ENCODE results near the gene TMPRSS11D.

The TMPRSS11D gene, protein sequence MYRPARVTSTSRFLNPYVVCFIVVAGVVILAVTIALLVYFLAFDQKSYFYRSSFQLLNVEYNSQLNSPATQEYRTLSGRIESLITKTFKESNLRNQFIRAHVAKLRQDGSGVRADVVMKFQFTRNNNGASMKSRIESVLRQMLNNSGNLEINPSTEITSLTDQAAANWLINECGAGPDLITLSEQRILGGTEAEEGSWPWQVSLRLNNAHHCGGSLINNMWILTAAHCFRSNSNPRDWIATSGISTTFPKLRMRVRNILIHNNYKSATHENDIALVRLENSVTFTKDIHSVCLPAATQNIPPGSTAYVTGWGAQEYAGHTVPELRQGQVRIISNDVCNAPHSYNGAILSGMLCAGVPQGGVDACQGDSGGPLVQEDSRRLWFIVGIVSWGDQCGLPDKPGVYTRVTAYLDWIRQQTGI

DNA sequence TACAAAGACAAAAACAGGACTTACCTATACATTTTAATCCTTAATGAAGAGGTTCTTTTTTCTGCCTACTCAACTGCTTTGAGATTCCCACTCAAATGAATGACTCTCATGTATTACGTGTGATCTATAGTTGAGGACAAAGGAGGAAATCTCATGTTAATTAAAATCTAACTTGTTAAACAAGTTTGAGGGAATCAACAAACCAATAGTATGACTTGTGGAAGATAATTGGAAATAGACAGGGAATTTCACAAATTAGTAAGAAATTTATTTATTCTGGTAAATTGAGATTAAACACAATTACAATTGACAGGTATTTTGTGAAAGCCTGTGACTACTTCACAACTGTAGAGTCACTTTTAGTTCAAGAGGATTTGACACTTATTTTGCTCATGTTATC, at the start of gene TMPRSS11D:
TSS of gene TMPRSS11D (minus strand) at position 101 of the 400 bp plus-strand sequence. CDS start at position 32, 69 bp downstream.
- no peak for DNase-seq

DNA sequence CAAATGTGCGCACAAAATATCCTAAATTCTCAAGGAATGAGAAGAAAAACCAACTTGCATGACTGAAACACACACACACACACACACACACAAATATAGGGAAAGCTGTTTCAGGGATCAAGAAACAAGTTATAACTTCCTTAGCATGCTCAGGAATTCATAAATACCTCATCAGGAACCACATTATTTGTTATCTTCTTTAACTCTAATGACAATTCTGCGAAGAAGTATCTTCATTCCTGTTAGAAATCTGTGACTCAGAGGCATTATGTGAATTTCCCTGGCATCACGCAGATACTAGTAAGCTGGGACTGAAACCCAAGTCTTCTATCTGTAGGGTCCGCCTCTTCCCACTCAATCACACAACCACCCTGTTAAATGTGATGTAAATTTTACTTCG, 49.2 kb upstream of the TMPRSS11D start:
- no peak for DNase-seq

DNA sequence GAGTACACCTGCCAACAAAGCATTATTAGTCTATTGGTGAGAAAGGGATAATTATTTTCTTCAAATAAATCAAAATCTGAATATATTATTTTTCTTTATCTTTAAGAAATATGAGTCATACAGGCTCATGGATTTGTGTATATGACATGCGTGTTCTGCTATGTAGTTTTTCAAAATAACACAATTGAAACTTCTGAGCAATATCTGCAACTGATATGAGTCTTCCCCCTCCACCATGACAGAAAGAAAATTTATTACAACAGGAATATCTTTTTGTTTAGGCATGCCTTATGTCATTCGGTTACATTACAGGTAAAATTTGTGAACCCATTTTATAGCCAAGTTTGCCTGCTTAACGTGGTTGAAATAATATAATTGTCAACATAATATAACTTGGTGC, 47.5 kb upstream of the TMPRSS11D start:
- DNase-seq, result no peak

DNA sequence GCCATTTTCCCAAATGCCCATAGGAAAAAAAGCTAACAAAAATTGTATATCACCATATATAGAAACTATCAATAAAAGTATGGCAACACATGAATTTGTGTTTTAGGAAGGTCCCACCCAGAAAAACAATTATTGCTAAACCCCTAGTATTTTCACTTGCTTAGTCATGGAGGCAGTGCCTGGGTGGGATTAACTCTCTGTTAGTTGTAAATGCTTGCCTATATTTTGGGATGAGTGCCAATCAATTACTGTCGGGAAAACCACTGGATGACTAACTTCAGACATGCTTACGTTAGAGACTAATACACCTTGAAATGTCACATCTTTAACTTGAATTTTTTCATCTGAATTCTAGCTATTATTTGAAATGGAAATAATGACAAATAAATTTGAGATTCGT, 45.6 kb upstream of the TMPRSS11D start:
- no peak for DNase-seq

DNA sequence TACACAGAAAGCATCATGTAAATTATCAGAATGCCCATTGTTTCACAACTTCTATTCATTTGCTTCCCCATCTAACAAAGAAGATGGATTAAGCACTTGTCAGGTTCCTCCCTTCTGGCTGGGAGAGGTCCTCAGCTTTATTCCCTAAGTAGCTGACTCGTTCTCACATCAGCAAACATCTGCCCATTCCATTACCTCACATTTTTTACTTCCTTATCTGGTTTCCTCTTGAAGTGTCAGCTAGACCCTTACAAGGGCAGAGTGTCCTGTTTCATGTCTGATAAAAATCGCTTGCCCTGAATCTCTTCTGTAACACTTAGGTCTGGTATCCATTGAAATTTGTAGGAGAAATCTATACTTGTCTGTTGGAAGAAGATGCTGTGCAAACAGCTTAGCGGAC, 44.7 kb upstream of the TMPRSS11D start:
- no peak for DNase-seq

DNA sequence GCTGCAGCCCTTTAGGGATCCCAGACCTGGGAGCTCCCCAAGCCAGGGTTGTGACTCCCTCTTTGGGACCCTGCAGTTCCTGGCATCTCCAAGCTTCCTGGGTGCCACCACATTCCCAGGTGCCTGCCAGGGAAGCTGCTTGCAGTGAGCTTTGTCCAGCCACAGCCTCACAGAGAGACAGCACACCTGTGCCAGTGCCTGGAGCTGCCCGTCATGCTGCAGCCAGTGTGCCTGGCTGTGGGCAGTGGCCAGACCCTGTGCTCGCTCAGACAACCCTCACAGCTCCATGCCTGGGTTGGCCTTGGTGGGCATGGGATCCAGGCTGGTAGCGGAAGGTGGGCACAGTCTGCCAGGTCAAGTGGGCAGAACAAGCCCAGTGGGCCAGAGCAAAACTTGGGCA, 43.4 kb upstream of the TMPRSS11D start:
- DNase-seq, result no peak

DNA sequence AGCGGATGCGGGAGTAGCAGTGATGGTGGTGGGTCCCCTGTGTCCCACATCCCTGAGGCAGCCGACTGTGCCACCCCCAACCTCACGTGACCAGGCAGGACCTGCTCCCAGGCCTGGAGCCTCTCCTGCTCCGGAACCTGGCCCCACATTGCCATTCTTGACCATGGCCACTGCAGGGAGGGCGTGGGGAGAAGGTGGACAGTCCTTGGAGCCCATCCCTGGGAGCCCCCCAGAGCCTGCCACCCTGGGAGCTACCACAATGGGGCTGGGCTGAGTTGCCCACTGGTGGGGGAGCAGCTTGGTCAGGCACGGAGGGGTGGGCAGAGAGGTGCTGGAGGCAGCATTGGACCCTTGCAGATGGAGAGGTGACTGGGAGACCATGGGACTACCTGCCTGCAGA, 42.7 kb upstream of the TMPRSS11D start:
- no peak for DNase-seq

DNA sequence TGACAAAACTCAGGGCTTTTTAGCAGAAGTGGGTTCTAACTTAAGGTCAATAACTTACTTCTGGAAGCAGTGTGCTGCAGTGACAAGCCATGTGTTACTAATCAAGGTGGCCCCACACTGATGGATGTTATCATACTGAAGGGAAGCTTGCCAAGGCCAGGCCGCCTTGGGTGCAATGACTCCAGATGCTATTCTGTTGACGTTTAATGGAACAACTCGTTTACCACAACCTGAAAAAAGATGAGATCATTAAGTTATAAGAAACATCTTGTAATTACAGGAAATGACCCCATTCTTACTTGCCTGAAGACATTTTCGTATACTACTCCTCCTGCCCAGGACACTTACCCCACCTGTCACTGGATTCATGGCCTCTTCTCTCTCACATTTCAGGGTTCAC, 38.9 kb upstream of the TMPRSS11D start:
- DNase-seq, result no peak

DNA sequence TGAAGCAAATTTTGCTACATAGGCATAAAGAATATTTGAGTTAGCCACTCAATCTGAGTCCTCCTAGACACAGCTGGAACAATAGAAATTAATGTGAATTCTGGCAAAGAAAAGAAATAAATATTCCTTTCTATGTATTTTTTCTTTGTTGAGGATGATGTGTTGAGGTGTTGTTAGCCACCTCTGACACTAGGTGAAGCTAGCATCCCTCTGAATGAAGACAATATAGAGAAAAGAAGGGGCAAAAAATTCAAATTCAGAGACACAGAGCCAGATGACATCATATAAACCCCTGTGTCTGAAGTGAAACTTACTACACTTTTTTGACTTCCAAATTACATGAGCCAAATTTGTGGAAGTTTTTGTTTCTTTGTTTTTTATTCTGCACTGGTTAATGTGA, 34.6 kb upstream of the TMPRSS11D start:
- DNase-seq, result no peak

DNA sequence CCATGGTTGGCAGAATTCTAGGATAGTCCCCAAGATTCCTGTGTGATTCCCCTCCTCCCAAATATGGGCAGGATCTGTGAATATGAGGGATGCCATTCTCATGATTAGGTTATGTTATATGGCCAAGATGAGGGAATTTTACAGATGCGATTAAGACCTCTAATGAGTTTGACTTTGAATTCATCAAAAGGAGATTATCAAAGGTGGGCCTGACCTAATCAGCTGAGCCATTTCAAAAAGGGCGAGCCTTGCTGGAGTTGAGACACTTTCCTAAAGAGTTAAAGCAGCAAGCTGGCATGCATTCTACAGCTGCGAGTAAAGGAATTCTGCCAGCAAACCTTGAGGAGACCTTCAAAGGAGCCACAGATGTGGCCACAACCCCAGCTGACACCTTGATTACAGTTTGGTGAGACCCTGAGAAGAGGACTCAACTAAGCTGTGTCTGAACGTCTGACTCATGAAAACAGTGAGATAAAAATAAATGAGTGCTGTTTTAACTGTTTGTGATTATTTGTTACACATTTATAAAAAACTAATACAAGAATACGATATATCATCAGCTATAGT, 31.7 kb upstream of the TMPRSS11D start:
- no peak for DNase-seq

DNA sequence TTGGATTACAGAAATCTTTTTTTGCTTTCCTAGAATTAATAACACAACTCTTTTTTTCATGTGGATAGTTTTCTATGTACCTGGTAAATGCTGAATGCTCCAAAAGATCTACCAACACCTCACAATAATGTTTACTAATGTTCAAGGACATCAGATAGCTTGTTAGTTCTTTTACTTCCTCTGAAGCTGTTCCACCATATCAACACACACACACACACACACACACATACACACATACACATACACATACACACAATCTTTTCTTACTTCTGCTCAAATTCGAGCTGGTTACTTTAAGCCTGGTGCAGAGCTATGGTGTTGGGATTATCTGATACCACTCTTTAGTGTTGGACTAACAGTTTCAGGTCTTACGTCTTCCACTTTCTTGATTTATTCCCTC, 28.3 kb upstream of the TMPRSS11D start:
- DNase-seq, result no peak

DNA sequence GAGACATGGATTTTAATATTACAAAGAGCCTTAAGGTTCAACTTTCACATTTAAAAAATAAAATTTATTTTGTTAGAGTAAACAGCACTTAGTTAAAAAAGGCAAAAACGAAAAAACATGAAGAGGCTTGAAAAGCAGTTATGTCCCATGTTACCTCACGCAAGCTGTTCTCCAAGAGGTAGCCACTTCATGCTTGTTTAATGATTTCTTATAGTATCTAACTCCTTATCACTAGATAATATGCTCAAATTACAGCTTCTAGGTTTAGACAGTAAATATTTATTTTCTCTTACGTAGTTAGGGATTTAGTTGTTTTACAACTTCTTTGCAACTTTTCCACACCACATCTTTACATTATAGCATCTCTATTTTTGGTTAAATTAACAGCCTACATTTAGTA, 27.8 kb upstream of the TMPRSS11D start:
- no peak for DNase-seq

DNA sequence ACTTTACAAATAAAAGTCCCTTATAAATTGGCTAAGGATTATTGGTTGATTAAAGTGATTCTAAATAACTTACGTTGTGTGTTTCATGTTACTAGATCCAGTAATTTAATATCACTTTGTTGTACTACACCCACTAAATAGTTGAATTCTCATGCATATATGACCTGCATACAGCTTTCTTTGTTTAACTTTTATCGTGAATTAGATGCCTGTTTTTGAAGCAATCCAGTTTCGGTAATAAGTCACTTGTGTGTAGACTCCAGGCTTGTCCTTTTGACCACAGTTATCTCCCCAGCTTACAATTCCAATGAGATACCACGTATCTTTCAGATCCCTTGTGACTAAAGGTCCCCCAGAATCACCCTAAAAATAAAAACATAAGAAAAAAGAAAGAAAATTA, 27.3 kb upstream of the TMPRSS11D start:
- no peak for DNase-seq

DNA sequence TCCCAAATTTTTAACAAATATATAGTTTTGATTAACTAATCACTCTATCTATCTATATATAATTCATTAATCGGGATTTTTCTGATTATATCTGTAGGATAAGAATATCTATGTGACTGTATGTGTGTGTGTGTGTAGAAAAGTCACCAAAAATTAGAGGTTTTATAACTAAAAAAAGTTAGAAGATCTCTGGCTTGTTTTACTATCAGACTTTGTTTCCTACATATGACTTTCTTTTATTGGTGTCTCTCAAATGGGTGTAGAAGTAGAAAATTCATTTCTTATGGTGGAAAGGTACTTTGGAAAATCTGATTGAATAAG, 26.7 kb upstream of the TMPRSS11D start:
- no peak for DNase-seq

DNA sequence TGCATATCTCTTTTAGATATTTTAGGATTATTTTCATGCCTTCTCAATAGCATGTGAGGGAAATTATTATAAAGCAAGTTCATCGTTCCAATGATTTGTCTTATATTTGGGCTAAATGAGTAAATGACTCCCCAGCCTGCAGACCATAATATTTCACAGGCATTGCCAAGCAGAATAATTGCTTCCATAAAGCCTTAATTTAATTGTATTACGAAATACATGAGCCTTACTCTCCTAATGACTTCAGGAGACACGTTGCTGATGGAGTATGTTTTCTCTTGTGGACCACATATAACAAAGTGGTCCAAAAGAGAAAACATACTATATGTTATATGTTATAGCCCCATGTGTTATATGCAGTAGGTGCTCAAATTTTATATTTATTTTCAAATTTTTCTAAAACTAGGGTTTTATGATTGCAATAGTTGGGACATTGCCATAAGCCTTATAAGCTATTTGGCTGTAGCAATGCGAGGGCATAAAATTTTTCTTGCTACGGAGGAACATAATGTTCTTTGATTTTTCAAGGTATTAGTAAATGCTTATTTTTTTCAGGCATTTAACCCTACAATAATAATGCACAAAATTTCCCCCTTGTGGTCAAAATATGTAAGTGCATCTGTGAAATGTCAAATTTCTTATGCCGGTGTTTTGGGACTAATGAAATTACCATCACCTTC, 26.2 kb upstream of the TMPRSS11D start:
- DNase-seq, result peak; percentile 18

DNA sequence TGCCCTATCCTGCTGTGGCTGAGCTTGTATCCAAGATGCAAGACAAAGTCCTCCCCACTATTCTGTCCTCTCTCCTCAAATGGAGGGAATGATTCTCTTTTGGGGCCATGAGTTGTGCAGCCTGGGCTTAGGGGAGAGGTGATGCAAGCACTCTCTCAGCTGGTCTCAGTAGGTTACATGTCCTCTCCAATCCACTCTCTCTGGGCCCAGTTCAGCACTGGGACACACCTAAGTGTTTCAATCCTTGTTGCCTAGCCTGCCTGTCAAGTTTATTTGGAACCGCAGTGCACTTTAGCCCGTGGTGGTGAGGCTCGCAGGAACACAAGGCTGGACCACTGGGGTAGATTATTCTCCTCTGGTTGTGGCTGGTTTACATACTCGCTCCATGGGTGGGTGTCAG, 23.8 kb upstream of the TMPRSS11D start:
- no peak for DNase-seq

DNA sequence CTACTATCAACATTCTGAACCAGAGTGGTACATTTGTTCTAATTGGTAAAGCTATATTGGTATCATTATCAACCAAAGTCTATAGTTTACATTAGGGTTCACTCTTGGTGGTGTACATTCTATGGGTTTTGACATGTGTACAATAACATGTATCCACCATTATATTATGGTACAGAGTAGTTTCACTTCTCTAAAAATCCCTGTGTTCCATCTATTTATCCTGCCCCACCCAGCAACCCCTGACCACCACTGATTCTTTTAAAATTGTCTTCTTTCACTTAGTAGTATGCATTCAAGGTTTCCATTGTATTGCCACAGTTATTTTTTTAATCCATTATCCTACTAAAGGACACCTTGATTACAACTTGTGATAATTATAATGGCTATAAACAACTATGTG, 15.3 kb upstream of the TMPRSS11D start:
- DNase-seq, result no peak

DNA sequence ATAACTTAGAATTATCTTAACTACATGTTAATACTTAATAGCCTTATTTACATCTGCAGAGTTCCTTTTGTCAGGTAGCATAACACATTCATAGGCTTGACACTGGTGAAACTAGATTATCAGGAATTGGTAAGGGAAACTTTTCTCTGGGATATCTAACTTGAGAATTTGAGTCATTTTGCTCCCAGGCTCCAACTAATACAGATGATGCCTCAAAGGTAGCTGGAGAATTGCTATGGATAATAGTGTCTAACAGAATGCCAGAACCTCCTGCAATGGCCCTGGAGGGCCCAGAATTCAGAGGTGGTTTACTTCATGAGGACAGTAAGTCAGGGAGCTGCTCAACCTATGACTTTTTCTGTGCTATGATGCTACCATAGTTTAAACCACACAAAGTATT, 13.9 kb upstream of the TMPRSS11D start:
- DNase-seq, result no peak

DNA sequence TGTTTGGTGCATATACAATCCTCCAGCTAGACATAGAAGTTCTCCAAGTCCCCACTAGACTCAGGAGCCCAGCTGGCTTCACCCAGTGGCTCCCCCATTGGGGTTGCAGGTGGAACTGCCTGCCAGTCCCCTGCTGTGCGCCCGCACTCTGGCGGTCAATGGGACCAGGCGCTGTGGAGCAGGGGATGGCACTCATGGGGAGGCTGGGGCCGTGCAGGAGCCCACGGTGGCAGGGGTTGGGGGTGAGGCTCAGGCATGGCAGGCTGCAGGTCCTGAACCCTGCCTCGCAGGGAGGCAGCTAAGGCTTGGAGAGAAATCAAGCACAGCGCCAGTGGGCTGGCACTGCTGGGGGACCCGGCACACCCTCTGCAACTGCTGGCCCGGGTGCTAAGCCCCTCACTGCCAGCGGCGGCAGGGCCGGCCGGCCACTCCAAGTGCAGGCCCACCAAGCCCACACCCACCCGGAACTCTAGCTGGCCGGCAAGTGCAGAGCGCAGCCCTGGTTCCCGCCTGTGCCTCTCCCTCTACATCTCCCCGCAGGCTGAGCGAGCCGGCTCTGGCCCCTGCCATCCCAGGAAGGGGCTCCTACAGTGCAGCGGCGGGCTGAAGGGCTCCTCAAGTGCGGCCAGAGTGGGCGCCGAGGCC, 12.7 kb upstream of the TMPRSS11D start:
- DNase-seq, result no peak

DNA sequence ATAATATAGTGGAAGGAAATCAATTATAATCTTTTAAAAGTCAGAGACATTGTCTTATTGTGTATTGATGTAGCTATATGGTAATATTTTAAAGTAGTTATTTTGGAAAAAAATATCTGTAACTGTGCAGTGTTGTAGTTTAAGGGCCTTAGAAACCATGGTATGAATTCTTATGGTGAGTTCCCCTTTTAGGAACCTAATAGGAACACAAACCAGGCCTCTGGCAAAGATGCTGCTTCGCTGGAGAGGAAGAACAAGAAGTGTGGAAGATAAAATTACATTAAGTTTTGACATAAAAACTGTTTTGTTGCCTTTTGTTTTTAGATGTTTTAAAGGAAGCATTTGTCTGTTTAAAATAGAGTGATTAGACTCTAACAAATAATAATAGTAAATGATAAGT, 10.9 kb upstream of the TMPRSS11D start:
- no peak for DNase-seq

DNA sequence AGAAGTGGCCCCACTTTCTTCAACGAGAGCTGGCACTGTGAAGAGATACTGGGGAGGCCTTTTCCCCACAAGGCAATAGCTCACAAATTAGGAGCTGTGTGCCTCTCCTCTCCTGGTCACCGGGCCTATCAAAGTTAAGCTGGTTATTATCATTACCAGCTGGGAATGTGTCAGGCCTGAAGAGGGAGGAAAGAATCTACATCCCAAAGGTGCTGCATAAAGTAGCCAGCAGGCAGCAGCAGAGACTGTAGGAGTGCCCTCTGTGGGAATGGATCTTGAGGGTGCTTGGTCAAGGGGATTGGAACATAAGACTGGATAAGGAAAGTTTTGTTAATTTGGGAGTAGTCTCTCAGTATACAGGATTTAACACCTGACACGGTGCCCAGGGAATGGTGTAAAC, 9.1 kb upstream of the TMPRSS11D start:
- DNase-seq, result no peak

DNA sequence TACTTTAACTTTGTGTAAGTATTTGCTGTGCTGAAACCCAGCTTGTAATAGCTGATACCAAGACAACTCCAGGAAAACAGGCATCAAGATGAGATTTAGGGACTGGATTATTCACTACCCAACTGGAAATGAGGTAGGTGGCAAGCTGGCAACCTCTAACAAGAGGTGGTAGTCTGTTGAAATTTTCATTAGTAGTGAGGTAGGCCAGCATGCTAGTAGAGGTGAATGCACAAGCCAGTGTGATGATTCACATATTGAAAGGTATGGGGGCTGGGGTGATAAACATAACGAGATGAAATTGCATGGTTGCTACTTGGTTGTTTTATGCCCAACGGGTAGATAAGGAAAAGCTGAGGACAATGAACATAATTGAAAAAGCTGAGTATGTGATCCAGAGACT, 8.5 kb upstream of the TMPRSS11D start:
- no peak for DNase-seq

DNA sequence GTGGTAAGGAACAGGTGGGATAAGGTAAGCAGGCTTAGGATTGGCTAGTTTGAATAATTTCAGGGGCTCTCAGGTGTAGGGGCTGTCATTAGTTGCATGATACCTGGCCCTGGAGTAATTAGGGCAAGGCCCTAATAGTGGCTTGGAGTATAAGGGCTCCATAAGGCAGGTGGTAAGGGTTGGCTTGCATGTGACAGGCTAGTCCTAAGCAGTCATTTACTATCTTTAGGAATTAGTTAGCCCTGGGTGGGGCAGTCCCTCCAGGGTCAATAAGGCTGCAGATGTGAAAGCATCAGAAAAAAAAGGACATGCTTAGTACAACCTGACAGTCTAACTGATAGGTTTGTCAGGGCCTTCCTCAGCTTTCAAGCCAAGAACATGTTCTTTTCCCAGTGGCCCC, 7.8 kb upstream of the TMPRSS11D start:
- DNase-seq, result no peak

DNA sequence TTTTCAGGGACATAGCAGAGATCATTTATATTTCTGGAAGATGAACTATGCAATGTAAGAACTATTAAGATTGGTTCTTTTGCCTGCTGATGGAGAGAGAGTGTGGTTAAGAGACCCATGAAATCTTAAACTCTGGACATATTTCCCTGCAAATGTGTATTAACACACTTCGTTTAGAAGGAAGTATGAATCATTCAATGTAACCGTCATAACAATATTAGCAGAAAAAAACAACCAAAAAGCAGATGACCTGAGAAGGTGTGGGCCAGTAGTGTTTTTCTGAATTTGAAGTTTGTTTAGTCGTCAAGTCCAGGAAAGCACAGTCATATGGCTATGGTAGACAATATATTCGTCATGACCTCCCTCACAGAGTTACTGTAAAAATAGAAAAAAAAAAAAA, 2.5 kb upstream of the TMPRSS11D start:
- DNase-seq, result no peak
